NCI-H460 (cell line): ENCODE results near the gene ZNF124. TPM values are rescaled to one million over a fixed set of nuclear protein-coding genes. Genes with fewer than 3 reads are reported as not detected.
"Not testable (repeated sequence)": the region's sequence is repeated elsewhere in the genome, so short reads cannot be mapped to it uniquely, and the experiment has no call there.

Source experiments
- DNase-seq: peaks from one replicate; pipeline ENCODE4 v3.0.0-alpha.2; 2016; ENCODE audit warnings: low read depth; ENCODE audit errors: extremely low read depth
- total RNA-seq: library from RNA; depleted of rRNA; stranded (reverse); fragments of >200 nt; shearing (Covaris generic); gene quantifications from 2 replicates; pipeline ENCODE4 v1.2.3, GENCODE V29; 2014

ZNF124 gene
- total RNA-seq, 1 experiment from 2014 or later, result 54.2 TPM

DNA sequence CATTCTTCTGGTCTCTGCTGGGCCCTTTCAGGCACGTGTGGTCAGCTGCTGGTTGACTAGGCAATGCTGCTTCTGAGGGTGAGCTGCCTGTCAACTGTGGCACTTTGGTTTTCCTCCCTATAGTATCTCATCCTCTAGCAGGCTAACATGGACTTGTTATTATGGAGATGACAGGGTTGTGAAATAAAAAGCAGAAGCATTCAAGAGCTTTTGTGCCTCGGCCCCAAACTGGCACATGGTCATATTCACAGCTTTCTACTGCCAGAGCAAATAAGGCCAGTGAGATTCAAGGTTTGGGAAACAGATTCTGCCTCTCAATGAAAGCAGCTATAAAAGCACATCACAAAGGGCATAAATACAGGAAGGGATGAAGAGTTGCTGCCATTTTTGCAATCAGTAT is 1.6 kb upstream of the ZNF124 start:
- no peak for DNase-seq

DNA sequence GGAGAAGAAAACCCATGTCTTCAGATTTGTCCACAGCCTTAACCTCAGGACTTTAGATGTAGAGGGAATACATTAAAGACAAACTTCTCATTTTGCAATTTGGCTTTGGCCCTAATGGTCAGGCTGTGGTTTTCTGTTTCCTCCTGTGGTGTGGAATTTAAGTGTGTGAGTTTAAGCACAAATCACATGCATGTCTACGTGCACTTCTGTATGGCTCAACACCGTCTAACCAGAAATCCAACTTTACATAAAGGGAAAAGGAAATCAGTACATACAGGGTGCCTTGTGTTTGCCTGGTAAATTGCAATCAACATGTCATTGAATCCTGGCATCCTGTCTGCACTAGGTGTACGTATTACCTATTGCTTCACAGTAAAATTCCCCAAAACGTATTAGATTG is 1.2 kb upstream of the ZNF124 start:
- DNase-seq, result no peak

- DNase-seq, result not testable (repeated sequence)
Observed at GRCh38 chr1:247171443-247171842, 377 bp downstream of the ZNF124 start.

- no peak for DNase-seq
Observed at GRCh38 chr1:247165674-247166073, 6.1 kb downstream of the ZNF124 start.

DNA sequence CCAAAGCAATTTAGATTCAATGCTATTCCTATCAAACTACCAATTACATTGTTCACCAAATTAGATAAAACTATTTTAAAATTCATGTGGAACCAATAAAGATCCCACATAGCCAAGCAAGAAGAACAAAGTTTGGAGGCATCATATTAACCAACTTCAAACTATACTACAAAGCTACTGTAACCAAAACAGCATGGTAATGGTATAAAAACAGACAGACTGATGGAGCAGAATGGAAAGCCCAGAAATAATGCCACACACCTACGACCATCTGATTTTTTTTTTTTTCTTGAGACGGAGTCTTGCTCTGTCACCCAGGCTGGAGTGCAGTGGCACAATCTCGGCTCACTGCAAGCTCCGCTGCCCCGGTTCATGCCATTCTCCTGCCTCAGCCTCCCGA is 7.1 kb downstream of the ZNF124 start:
- DNase-seq, result no peak

DNA sequence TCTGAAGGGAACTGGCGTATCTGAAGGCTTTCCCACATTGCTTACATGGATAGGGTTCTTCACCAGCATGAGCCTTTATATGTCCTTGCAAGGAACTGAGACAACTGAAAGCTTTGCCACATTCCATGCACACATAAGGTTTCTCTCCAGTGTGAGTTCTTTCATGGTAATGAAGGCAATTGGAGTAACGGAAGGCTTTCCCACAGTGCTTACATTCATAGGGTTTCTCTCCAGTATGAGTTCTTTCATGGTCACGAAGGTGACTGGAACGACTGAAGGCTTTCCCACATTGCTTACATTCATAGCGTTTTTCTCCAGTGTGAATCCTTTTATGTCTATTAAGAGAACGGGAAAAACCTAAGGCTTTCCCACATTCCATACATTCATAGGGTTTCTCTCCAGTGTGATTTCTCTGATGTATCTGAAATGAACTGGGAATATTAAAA is 15.0 kb downstream of the ZNF124 start:
- DNase-seq, result no peak

- DNase-seq, result no peak
Observed at GRCh38 chr1:247147781-247148180, 24.0 kb downstream of the ZNF124 start.

DNA sequence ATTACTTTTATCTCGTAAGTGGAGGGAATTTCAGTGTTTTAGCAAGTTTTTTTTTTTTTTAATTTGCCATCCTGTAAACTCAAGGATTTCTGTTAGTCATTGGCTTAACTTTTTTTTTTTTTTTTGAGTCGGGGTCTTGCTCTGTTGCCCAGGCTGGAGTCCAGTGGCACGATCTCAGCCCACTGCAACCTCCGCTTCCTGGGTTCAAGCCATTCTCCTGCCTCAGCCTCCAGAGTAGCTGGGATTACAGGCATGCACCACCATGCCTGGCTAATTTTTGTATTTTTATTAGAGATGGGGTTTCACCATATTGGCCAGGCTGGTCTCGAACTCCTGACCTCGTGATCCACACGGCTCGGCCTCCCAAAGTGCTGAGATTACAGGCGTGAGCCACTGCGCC is 24.7 kb downstream of the ZNF124 start:
- not testable (repeated sequence) for DNase-seq

GRCh38 chr1:247146671-247147070 is 25.1 kb downstream of the ZNF124 start:
- DNase-seq, result no peak

- DNase-seq, result no peak
Observed at GRCh38 chr1:247145279-247145678, 26.5 kb downstream of the ZNF124 start.

DNA sequence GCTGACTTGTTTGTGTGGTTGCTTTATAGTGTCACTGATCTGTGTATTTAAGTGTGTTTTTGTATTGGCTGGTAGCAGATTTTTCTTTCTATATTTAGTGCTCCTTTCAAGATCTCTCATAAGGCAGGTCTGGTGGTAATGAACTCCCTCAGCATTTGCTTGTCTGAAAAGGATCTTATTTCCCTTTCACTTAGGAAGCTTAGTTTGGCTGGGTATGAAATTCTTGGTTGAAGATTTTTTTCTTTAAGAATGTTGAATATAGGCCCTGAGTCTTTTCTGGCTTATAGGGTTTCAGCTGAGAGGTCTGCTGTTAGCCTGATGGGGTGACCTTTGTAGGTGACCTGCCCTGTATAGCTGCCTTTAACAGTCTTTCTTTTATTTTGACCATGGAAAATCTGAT is 32.3 kb downstream of the ZNF124 start:
- DNase-seq, result not testable (repeated sequence)

DNA sequence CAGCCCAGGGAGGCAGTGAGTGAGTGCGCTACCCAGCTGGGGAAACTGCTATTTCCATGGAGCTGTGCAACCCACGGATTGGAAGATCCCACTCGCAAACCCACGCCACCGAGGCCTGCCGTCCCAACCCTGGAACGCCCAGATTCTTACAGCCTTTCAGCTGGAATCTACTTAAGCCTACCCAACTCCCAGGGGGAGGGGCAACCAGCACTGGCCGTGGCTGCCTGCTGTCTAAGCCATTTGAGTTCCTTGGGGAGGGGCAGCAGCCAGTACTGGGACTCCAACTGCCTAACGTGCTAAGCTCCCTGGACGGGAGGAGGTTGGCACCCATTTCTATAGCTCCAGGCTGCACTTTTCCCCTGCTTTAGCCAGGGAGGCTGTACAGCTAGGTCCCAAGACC is 40.6 kb downstream of the ZNF124 start:
- DNase-seq, result no peak

- not testable (repeated sequence) for DNase-seq
Observed at GRCh38 chr1:247127519-247128282, 44.1 kb downstream of the ZNF124 start.

DNA sequence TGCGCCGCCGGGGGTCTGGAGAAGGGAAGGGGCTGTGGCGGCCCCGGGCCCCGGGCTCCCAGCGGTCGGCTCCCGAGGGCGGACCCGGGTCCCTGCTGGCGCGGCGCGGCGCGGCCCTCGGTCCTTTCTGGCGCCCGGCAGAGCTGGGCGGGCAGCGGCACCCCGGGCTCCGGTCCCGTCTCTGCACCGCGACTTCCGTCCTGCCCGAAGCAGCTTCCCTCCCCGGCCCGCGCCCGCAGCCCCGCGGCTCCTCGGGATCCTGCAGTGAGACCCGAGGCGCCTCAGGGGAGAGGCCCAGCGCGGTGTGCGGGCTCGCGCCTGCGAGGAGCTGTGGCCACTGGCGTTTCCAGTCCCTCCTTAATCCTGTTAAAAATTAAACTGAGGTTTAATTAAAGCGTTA is 45.2 kb downstream of the ZNF124 start:
- DNase-seq, result not testable (repeated sequence)

DNA sequence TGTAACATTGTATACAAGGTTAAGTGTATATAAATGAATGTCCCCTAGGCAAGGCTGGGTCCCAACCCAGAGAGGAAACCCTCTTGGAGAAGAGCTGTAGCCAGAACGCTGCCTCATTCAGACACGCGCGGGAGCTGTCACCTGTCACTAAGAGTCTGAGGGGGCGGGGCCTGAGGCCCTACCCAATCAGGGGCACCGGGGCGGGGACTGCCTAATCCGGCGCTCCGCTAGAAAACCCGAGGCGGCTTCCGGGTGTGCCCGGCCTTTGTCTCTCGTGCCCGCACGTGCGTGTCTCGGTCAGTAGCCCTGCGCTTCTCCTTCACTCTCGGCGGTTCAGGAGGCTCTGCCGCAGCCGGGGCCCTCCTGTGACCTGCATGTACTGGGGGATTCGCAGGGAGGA is 45.7 kb downstream of the ZNF124 start:
- not testable (repeated sequence) for DNase-seq

DNA sequence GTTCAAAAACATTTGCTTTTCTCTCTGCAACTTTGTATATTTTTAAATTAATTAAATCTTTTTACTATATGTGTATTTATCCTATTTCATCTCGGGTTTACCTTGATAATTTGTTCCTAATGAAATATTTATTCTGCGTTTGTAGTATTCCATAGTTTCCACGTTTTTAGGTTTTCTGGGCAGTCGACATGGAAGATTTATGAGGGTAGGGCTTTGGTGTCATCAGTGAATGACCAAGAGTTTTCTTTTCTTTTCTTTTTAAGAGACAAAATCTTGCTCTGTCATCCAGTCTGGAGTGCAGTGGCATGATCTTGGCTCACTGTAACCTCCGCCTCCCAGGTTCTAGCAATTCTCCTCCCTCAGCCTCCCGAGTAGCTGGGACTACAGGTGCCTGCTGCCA is 50.4 kb downstream of the ZNF124 start:
- no peak for DNase-seq

- not testable (repeated sequence) for DNase-seq
Observed at GRCh38 chr1:247120408-247120668, 51.5 kb downstream of the ZNF124 start.

GRCh38 chr1:247119600-247120407 is 52.0 kb downstream of the ZNF124 start:
- no peak for DNase-seq

DNA sequence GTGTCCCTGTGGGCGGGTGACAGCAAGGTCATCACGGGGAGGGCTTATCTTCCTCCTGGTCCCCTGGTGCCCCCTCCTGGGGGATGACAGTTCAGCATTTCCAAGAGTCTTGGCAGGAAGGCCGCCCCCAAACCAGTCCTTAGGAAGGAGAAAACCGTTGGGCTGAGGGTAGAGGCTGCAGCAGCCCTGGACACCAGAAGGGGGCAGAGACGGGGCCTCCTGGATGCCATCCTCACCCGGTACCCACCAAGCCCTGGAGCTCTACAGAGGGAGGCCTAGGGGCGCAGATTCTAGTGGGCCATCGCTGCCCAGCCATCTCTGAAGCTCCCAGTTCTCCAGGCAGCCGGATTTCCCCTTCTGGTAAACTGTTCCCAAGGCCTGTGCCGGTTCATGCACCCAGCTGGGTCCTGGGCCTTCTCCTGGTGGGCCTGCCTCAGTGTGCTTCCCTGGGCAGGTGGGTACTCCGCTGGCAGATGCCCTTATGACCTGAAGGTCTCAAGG is 52.8 kb downstream of the ZNF124 start:
- peak; percentile 45 for DNase-seq

- no peak for DNase-seq
Observed at GRCh38 chr1:247115545-247115944, 56.3 kb downstream of the ZNF124 start.

- DNase-seq, result no peak
Observed at GRCh38 chr1:247115141-247115510, 56.7 kb downstream of the ZNF124 start.
